Activated CD8-positive, alpha-beta T cell treated with anti-CD3 and anti-CD28 coated beads, Interleukin-2, amount 10 ng/mL, durations not matched to agents 7 days and 5 days (primary cell): ENCODE results near the gene CACNA2D4. TPM values are rescaled to one million over a fixed set of nuclear protein-coding genes. Genes with fewer than 3 reads are reported as not detected.

Experiments
- ATAC-seq: fragments of 150-1000 bp; cut with Tn5 transposase; one replicate; pipeline ENCODE4 v1.10.0; 2021; ENCODE audit warnings: moderate library complexity
- CTCF ChIA-PET: fragments of 350-600 bp; sonication (Branson Sonifier 250); formaldehyde crosslinking; loops from one replicate; lab custom pipeline; 2021; ENCODE audit warnings: antibody characterized with exemption; lab: Charles Lee
- POLR2A ChIA-PET: fragments of 350-600 bp; sonication (Branson Sonifier 250); formaldehyde crosslinking; loops from one replicate; lab custom pipeline; 2021; ENCODE audit warnings: antibody characterized with exemption; lab: Charles Lee
- DNase-seq: peaks from one replicate; pipeline ENCODE4 v3.0.0-alpha.2; 2020
- H3K27ac Mint-ChIP-seq: one replicate; pipeline ENCODE4 v1.8.0; 2021; ENCODE audit warnings: mild to moderate bottlenecking, mixed read lengths
- H3K27me3 Mint-ChIP-seq: one replicate; pipeline ENCODE4 v1.8.0; 2021; ENCODE audit warnings: low read depth, mixed read lengths
- H3K36me3 Mint-ChIP-seq: one replicate; pipeline ENCODE4 v1.8.0; 2021; ENCODE audit warnings: low read depth, mixed read lengths
- H3K4me1 Mint-ChIP-seq: one replicate; pipeline ENCODE4 v1.8.0; 2021; ENCODE audit warnings: low read depth, mixed read lengths
- H3K4me3 Mint-ChIP-seq: one replicate; pipeline ENCODE4 v1.8.0; 2021; ENCODE audit warnings: mild to moderate bottlenecking, mixed read lengths
- H3K9me3 Mint-ChIP-seq: one replicate; pipeline ENCODE4 v1.8.0; 2022; ENCODE audit warnings: mixed read lengths; ENCODE audit not compliant: insufficient read depth
- total RNA-seq, 2 experiments: library from RNA; stranded (reverse); gene quantifications; one replicate each; pipeline ENCODE4 v1.2.3, GENCODE V29; 2021

Gene CACNA2D4
- total RNA-seq, 2 experiments from 2014 or later: 6.8 to 7.0 TPM

- H3K27ac Mint-ChIP-seq: no peak overlapping the region
- CTCF ChIA-PET: no interaction called here
- H3K4me1 Mint-ChIP-seq: peaks cover 7% of the 10 kb centered on the region
- no peak for DNase-seq
- POLR2A ChIA-PET: no interaction called here
- no peaks in the 10 kb centered on the region for H3K9me3 Mint-ChIP-seq
- H3K27me3 Mint-ChIP-seq: peaks cover 2% of the 10 kb centered on the region
- no peak overlapping the region for H3K4me3 Mint-ChIP-seq
- no peak for ATAC-seq
- H3K36me3 Mint-ChIP-seq: no peaks in the 10 kb centered on the region
Measured at GRCh38 chr12:1855241-1855640, 63.2 kb downstream of the CACNA2D4 start.

GRCh38 chr12:1853716-1854115 is 64.7 kb downstream of the CACNA2D4 start:
- POLR2A ChIA-PET: no interaction called here

GRCh38 chr12:1852076-1852475 is 66.4 kb downstream of the CACNA2D4 start:
- Mint-ChIP-seq H3K4me1 (peaks cover 7% of the 10 kb centered on the region), H3K27ac (no peak overlapping the region), H3K27me3 (peaks cover 6% of the 10 kb centered on the region), H3K4me3 (no peak overlapping the region), H3K36me3 (no peaks in the 10 kb centered on the region), H3K9me3 (no peaks in the 10 kb centered on the region)
- POLR2A ChIA-PET: no interaction called here
- ATAC-seq (no peak), DNase-seq (no peak)
- CTCF ChIA-PET: no interaction called here

More at GRCh38 chr12:1853716-1854115, 64.7 kb downstream of the CACNA2D4 start:
- H3K27me3 Mint-ChIP-seq: peaks cover 2% of the 10 kb centered on the region
- no peak overlapping the region for H3K4me3 Mint-ChIP-seq
- CTCF ChIA-PET: no interaction called here
- no peak overlapping the region for H3K27ac Mint-ChIP-seq
- no peaks in the 10 kb centered on the region for H3K9me3 Mint-ChIP-seq
- DNase-seq (no peak), ATAC-seq (no peak)
- peaks cover 7% of the 10 kb centered on the region for H3K4me1 Mint-ChIP-seq
- H3K36me3 Mint-ChIP-seq: no peaks in the 10 kb centered on the region

- Mint-ChIP-seq H3K36me3 (no peaks in the 10 kb centered on the region), H3K27ac (no peak overlapping the region), H3K4me3 (no peak overlapping the region), H3K27me3 (peaks cover 6% of the 10 kb centered on the region), H3K4me1 (peaks cover 7% of the 10 kb centered on the region), H3K9me3 (no peaks in the 10 kb centered on the region)
- DNase-seq (no peak), ATAC-seq (no peak)
- ChIA-PET POLR2A (no interaction called here), CTCF (interaction anchor here (2.2 kb wide), 1 partner anchor 89 kb away, joined by 5 read pairs; no protein-coding TSS in a partner anchor)
Measured at GRCh38 chr12:1851151-1851701, 67.2 kb downstream of the CACNA2D4 start.

GRCh38 chr12:1848745-1849144 is 69.7 kb downstream of the CACNA2D4 start:
- Mint-ChIP-seq H3K9me3 (no peaks in the 10 kb centered on the region), H3K4me3 (no peak overlapping the region), H3K36me3 (no peaks in the 10 kb centered on the region), H3K4me1 (peaks cover 2% of the 10 kb centered on the region), H3K27ac (no peak overlapping the region), H3K27me3 (peaks cover 6% of the 10 kb centered on the region)
- DNase-seq: no peak
- no peak for ATAC-seq
- CTCF ChIA-PET: interaction anchor here (2.2 kb wide), 1 partner anchor 91 kb away, joined by 5 read pairs; no protein-coding TSS in a partner anchor
- POLR2A ChIA-PET: no interaction called here

- no peaks in the 10 kb centered on the region for H3K36me3 Mint-ChIP-seq
- H3K27ac Mint-ChIP-seq: no peak overlapping the region
- peaks cover 2% of the 10 kb centered on the region for H3K4me1 Mint-ChIP-seq
Measured at GRCh38 chr12:1848146-1848545, 70.3 kb downstream of the CACNA2D4 start.

GRCh38 chr12:1847411-1847810 is 71.0 kb downstream of the CACNA2D4 start:
- DNase-seq: no peak
- POLR2A ChIA-PET: no interaction called here
- H3K27ac Mint-ChIP-seq: no peak overlapping the region
- no peaks in the 10 kb centered on the region for H3K9me3 Mint-ChIP-seq
- no peak for ATAC-seq
- H3K27me3 Mint-ChIP-seq: peaks cover 6% of the 10 kb centered on the region
- CTCF ChIA-PET: no interaction called here
- no peak overlapping the region for H3K4me3 Mint-ChIP-seq
- peaks cover 2% of the 10 kb centered on the region for H3K4me1 Mint-ChIP-seq
- H3K36me3 Mint-ChIP-seq: no peaks in the 10 kb centered on the region

More at GRCh38 chr12:1848146-1848545, 70.3 kb downstream of the CACNA2D4 start:
- ATAC-seq: no peak
- CTCF ChIA-PET: no interaction called here
- Mint-ChIP-seq H3K4me3 (no peak overlapping the region), H3K9me3 (no peaks in the 10 kb centered on the region), H3K27me3 (peaks cover 6% of the 10 kb centered on the region)
- POLR2A ChIA-PET: no interaction called here
- DNase-seq: no peak

- ChIA-PET CTCF (interaction anchor here (0.9 kb wide), 1 partner anchor 93 kb away, joined by 3 read pairs; no protein-coding TSS in a partner anchor), POLR2A (no interaction called here)
- ATAC-seq (no peak), DNase-seq (no peak)
- no peaks in the 10 kb centered on the region for H3K36me3 Mint-ChIP-seq
- peak overlapping the region; percentile 7 for H3K27ac Mint-ChIP-seq
- no peak overlapping the region for H3K4me3 Mint-ChIP-seq
- H3K4me1 Mint-ChIP-seq: peaks cover 7% of the 10 kb centered on the region
- peaks cover 6% of the 10 kb centered on the region for H3K27me3 Mint-ChIP-seq
- no peaks in the 10 kb centered on the region for H3K9me3 Mint-ChIP-seq
Measured at GRCh38 chr12:1846421-1847405, 71.7 kb downstream of the CACNA2D4 start.

- DNase-seq (no peak), ATAC-seq (no peak)
- peaks cover 5% of the 10 kb centered on the region for H3K4me1 Mint-ChIP-seq
- ChIA-PET POLR2A (no interaction called here), CTCF (no interaction called here)
- peaks cover 4% of the 10 kb centered on the region for H3K27me3 Mint-ChIP-seq
- no peak overlapping the region for H3K4me3 Mint-ChIP-seq
- H3K36me3 Mint-ChIP-seq: no peaks in the 10 kb centered on the region
- H3K27ac Mint-ChIP-seq: no peak overlapping the region
- no peaks in the 10 kb centered on the region for H3K9me3 Mint-ChIP-seq
Measured at GRCh38 chr12:1845886-1846285, 72.6 kb downstream of the CACNA2D4 start.

GRCh38 chr12:1845427-1845826 is 73.0 kb downstream of the CACNA2D4 start:
- Mint-ChIP-seq H3K36me3 (no peaks in the 10 kb centered on the region), H3K9me3 (no peaks in the 10 kb centered on the region), H3K27me3 (peaks cover 6% of the 10 kb centered on the region), H3K4me3 (no peak overlapping the region), H3K27ac (no peak overlapping the region), H3K4me1 (peaks cover 5% of the 10 kb centered on the region)
- DNase-seq: no peak
- ChIA-PET POLR2A (no interaction called here), CTCF (no interaction called here)
- ATAC-seq: no peak

GRCh38 chr12:1844661-1845409 is 73.6 kb downstream of the CACNA2D4 start:
- DNase-seq (no peak), ATAC-seq (no peak)
- H3K9me3 Mint-ChIP-seq: no peaks in the 10 kb centered on the region
- H3K4me3 Mint-ChIP-seq: no peak overlapping the region
- peaks cover 6% of the 10 kb centered on the region for H3K27me3 Mint-ChIP-seq
- peaks cover 5% of the 10 kb centered on the region for H3K4me1 Mint-ChIP-seq
- H3K36me3 Mint-ChIP-seq: no peaks in the 10 kb centered on the region
- CTCF ChIA-PET: interaction anchor here (0.9 kb wide), 1 partner anchor 95 kb away, joined by 3 read pairs; no protein-coding TSS in a partner anchor
- POLR2A ChIA-PET: no interaction called here
- no peak overlapping the region for H3K27ac Mint-ChIP-seq
